Endothelial cell (in vitro differentiated cells): ENCODE measurements around the gene GRIK5. TPM values are rescaled to one million over a fixed set of nuclear protein-coding genes. Genes with fewer than 3 reads are reported as not detected.
A peak's percentile ranks its signal among the peaks of the same experiment; 100 is the strongest.

Experiments used
- DNase-seq: peaks from one replicate; pipeline ENCODE4 v3.0.0; 2021; ENCODE audit warnings: low spot score
- H3K27ac Mint-ChIP-seq: one replicate; pipeline ENCODE4 v1.8.0; 2021; ENCODE audit warnings: mixed read lengths, inconsistent platforms; ENCODE audit not compliant: unreplicated experiment
- H3K27me3 Mint-ChIP-seq: one replicate; pipeline ENCODE4 v1.8.0; 2021; ENCODE audit warnings: mild to moderate bottlenecking, moderate library complexity, mixed read lengths, inconsistent platforms; ENCODE audit not compliant: unreplicated experiment
- H3K36me3 Mint-ChIP-seq: one replicate; pipeline ENCODE4 v1.8.0; 2021; ENCODE audit warnings: mild to moderate bottlenecking, low read depth, mixed read lengths, inconsistent platforms; ENCODE audit not compliant: unreplicated experiment
- H3K4me1 Mint-ChIP-seq: one replicate; pipeline ENCODE4 v1.8.0; 2021; ENCODE audit warnings: mild to moderate bottlenecking, mixed read lengths, inconsistent platforms; ENCODE audit not compliant: unreplicated experiment
- H3K4me3 Mint-ChIP-seq: one replicate; pipeline ENCODE4 v1.8.0; 2021; ENCODE audit warnings: mild to moderate bottlenecking, mixed read lengths, inconsistent platforms; ENCODE audit not compliant: unreplicated experiment
- H3K9me3 Mint-ChIP-seq: one replicate; pipeline ENCODE4 v1.8.0; 2021; ENCODE audit warnings: mixed read lengths, inconsistent platforms; ENCODE audit not compliant: unreplicated experiment
- CTCF ChIP-seq: fragments of 200-600 bp; sonication (generic); IDR thresholded peaks from one replicate; pipeline ENCODE4 v1.5.0; 2021; ENCODE audit warnings: antibody characterized with exemption; ENCODE audit not compliant: unreplicated experiment
- total RNA-seq: library from RNA; stranded (reverse); fragmentation: NEBNext Ultra II Directional; extraction: Animal tissue kit (Norgen Biotek cat#: 25700); gene quantifications from one replicate; pipeline ENCODE4 v1.2.1, GENCODE V29; 2021; ENCODE audit not compliant: unreplicated experiment

GRIK5 gene
- total RNA-seq, 1 donor from 2014 or later: 18.4 TPM

DNA sequence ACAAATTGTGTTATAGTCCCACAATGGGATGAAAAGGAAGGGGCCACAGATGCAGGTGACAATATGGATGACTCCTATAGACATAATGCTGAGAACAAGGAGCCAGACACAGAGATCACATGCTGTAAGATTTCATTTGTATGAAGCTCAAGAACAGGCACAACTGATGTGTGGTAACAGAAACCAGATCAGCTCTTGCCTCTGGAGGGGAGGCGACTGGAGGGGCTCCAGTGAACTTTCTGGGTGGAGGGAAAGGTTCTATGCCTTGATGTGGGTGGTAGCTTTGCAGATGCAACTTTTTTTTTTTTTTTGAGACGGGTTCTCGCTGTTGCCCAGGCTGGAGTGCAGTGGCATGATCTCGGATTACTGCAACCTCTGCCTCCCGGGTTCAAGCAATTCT lies 104.9 kb downstream of the GRIK5 start:
- H3K27ac Mint-ChIP-seq: no peak overlapping the region
- no peaks in the 10 kb centered on the region for H3K36me3 Mint-ChIP-seq
- H3K4me3 Mint-ChIP-seq: no peak overlapping the region
- no peak for DNase-seq
- TF ChIP-seq CTCF: no peak
- peaks cover 8% of the 10 kb centered on the region for H3K4me1 Mint-ChIP-seq
- H3K27me3 Mint-ChIP-seq: peaks cover 10% of the 10 kb centered on the region
- no peaks in the 10 kb centered on the region for H3K9me3 Mint-ChIP-seq

DNA sequence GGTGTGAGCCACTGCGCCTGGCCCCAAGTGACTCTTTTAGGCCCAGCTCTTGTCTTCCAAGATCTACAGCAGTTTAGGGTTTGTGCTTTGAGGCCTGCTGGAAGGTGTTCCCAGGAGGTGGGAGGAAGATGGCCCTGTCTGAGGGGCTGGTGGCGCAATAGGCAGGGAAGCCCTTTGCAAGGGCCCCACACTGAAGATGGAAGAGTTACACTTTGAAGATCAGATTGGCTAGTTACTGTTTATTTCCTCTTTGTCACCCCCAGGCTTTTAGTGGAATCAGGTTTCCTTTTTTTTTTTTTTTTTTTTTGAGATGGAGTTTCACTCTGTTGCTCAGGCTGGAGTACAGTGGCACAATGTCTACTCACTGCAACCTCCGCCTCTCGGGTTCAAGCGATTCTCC lies 109.0 kb downstream of the GRIK5 start:
- Mint-ChIP-seq H3K27ac (no peak overlapping the region), H3K9me3 (no peaks in the 10 kb centered on the region), H3K4me1 (peaks cover 31% of the 10 kb centered on the region), H3K4me3 (no peak overlapping the region), H3K27me3 (peaks cover 10% of the 10 kb centered on the region), H3K36me3 (peaks cover 14% of the 10 kb centered on the region)
- TF ChIP-seq CTCF: no peak
- no peak for DNase-seq

DNA sequence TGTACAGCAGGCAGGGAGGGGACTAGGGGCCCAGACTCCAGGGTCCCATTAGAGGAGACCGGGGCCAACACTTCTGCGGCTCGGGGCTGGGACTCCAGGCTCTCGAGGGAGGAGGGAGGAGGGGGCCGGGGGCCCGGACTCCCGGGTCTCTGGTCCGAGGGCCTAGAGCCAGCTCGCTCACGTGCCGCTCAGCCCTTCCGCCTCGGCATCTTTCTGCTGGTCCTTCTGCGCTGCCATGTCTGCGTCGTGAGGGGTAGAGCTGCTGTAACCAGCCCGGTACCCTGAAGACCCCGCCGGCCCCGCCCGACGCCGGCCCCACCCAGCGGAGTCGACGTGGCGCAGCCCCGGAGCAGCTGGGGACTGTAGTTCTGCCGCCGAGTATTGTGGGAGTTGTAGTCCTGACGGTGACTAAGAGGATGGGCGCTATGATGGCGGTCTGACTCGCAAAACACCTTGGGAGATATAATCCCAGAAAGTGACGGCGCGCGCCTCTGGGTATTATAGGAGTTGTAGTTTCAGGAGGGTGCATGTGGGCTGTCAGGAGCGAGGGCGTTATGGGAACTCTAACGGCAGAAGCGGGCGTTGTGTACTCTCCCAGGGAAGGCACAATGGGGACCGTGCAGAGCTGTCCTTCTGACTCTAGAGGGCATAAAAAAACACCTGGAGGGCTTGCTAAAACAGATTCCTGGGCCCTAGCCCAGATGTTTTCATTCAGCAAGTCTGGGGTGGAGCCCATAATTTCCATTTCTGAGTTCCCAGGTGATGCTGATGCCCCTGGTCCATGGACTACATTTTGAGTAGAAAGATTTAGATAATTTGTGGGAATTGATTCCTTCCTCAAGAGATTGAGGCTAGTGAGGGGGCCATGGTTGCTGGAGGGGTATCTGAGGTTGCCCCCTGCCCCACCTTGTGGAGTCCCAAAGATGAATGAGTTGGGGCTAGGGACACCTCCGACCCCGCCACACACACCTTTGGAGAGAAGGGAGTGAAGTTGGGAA lies 110.7 kb downstream of the GRIK5 start, which contains the start of gene RABAC1:
TSS of gene RABAC1 (minus strand) at position 266 of the 998 bp plus-strand sequence. CDS start at position 237, 29 bp downstream.
- peak; percentile 88 for DNase-seq
- TF ChIP-seq CTCF: no peak
- H3K27me3 Mint-ChIP-seq: peaks cover 10% of the 10 kb centered on the region
- peaks cover 31% of the 10 kb centered on the region for H3K4me1 Mint-ChIP-seq
- H3K36me3 Mint-ChIP-seq: peaks cover 14% of the 10 kb centered on the region
- H3K9me3 Mint-ChIP-seq: no peaks in the 10 kb centered on the region
- peak within 1 kb of the TSS; percentile 93 for H3K27ac Mint-ChIP-seq
- peak within 1 kb of the TSS; percentile 98 for H3K4me3 Mint-ChIP-seq

GRCh38 chr19:41958367-41959055 lies 111.5 kb downstream of the GRIK5 start:
- Mint-ChIP-seq H3K27ac (no peak overlapping the region), H3K27me3 (peaks cover 10% of the 10 kb centered on the region), H3K4me3 (peak overlapping the region; percentile 98), H3K4me1 (peaks cover 31% of the 10 kb centered on the region), H3K36me3 (peaks cover 14% of the 10 kb centered on the region), H3K9me3 (no peaks in the 10 kb centered on the region)
- no peak for TF ChIP-seq CTCF
- peak; percentile 87 for DNase-seq
